Suprapubic skin (tissue), 4 donors: ENCODE data around the gene TRO. TPM values are rescaled to one million over a fixed set of nuclear protein-coding genes. Genes with fewer than 3 reads are reported as not detected.

ENCODE experiments used
- DNase-seq, 2 donors: peaks; one replicate each; pipeline ENCODE4 v3.0.0-alpha.2; 2019; ENCODE audit warnings: low spot score in 2 of 2
- H3K27ac ChIP-seq: fragments of 200-600 bp; sonication (generic); one replicate; pipeline ENCODE4 v1.5.1; 2019
- H3K27me3 ChIP-seq: fragments of 200-600 bp; sonication (generic); one replicate; pipeline ENCODE4 v1.5.1; 2019
- H3K36me3 ChIP-seq: fragments of 200-600 bp; sonication (generic); one replicate; pipeline ENCODE4 v1.5.1; 2019
- H3K4me1 ChIP-seq: fragments of 200-600 bp; sonication (generic); one replicate; pipeline ENCODE4 v1.5.1; 2019
- H3K4me3 ChIP-seq: fragments of 200-600 bp; sonication (generic); one replicate; pipeline ENCODE4 v1.5.1; 2019; ENCODE audit warnings: mild to moderate bottlenecking
- H3K9me3 ChIP-seq: fragments of 200-600 bp; sonication (generic); one replicate; pipeline ENCODE4 v1.5.1; 2019
- CTCF ChIP-seq, 2 donors: fragments of 200-600 bp in 1 of 2; fragments of 450-650 bp in 1 of 2; sonication (generic) in 1 of 2; IDR thresholded peaks; one replicate each; pipeline ENCODE4 v1.5.1; 2016 to 2019; ENCODE audit warnings: antibody characterized with exemption in 2 of 2, mild to moderate bottlenecking in 1 of 2, moderate library complexity in 1 of 2
- EP300 ChIP-seq: sonication (generic); formaldehyde crosslinking; IDR thresholded peaks from one replicate; pipeline ENCODE4 v1.6.1; 2017; ENCODE audit warnings: antibody characterized with exemption
- POLR2A ChIP-seq, 2 donors: fragments of 450-650 bp; IDR thresholded peaks; one replicate each; pipeline ENCODE4 v1.6.1; 2017; ENCODE audit warnings: antibody characterized with exemption in 2 of 2, mild to moderate bottlenecking in 2 of 2, moderate library complexity in 2 of 2
- POLR2AphosphoS5 ChIP-seq, 3 donors: sonication (generic); formaldehyde crosslinking; IDR thresholded peaks; one replicate each; pipeline ENCODE4 v1.6.1; 2017; ENCODE audit warnings: antibody characterized with exemption in 3 of 3
- WGBS: methylation state at CpG from one replicate; pipeline ENCODE4 v1.1.5; 2018; 5-methylcytosine and 5-hydroxymethylcytosine counted together
- total RNA-seq, 4 donors: library from RNA; depleted of rRNA; stranded (reverse); fragments of >200 nt; gene quantifications; one replicate each; pipeline ENCODE4 v1.1.0, GENCODE V29; 2016

Gene TRO
- total RNA-seq, 4 donors from 2014 or later: 1.0 to 3.6 (median 3.4) TPM

GRCh38 chrX:54935306-54935705, 14.7 kb downstream of the TRO start:
- Histone ChIP-seq H3K27me3 (no peaks in the 10 kb centered on the region), H3K27ac (no peak overlapping the region), H3K36me3 (no peaks in the 10 kb centered on the region), H3K9me3 (no peaks in the 10 kb centered on the region), H3K4me1 (no peaks in the 10 kb centered on the region), H3K4me3 (no peak overlapping the region)
- WGBS: 86% methylated on average over 4 of the region's 4 CpGs
- no peak for DNase-seq
- TF ChIP-seq POLR2A (IDR thresholded peaks at IDR 0.05) (no peak), POLR2AphosphoS5 (IDR thresholded peaks at IDR 0.05) (no peak), EP300 (no peak), CTCF (IDR thresholded peaks at IDR 0.05) (no peak)

- Histone ChIP-seq H3K9me3 (no peaks in the 10 kb centered on the region), H3K27me3 (no peaks in the 10 kb centered on the region), H3K4me3 (no peak overlapping the region), H3K4me1 (no peaks in the 10 kb centered on the region), H3K36me3 (no peaks in the 10 kb centered on the region), H3K27ac (no peak overlapping the region)
- 76% methylated on average over 4 of the region's 4 CpGs for WGBS
- no peak for DNase-seq
- TF ChIP-seq POLR2AphosphoS5 (IDR thresholded peaks at IDR 0.05): no peak
- TF ChIP-seq CTCF (IDR thresholded peaks at IDR 0.05): no peak
- no peak for TF ChIP-seq EP300
- TF ChIP-seq POLR2A (IDR thresholded peaks at IDR 0.05): no peak
Measured at GRCh38 chrX:54937416-54937815, 16.8 kb downstream of the TRO start.

GRCh38 chrX:54944816-54945215, 24.2 kb downstream of the TRO start:
- H3K27me3 ChIP-seq: no peaks in the 10 kb centered on the region
- no peak for TF ChIP-seq EP300
- no peak for TF ChIP-seq POLR2AphosphoS5 (IDR thresholded peaks at IDR 0.05)
- TF ChIP-seq POLR2A (IDR thresholded peaks at IDR 0.05): no peak
- TF ChIP-seq CTCF (IDR thresholded peaks at IDR 0.05): no peak
- no peaks in the 10 kb centered on the region for H3K9me3 ChIP-seq
- H3K4me1 ChIP-seq: no peaks in the 10 kb centered on the region
- no peak for DNase-seq
- no peaks in the 10 kb centered on the region for H3K36me3 ChIP-seq
- H3K4me3 ChIP-seq: no peak overlapping the region
- H3K27ac ChIP-seq: no peak overlapping the region

GRCh38 chrX:54945224-54945623, 24.6 kb downstream of the TRO start:
- no peak overlapping the region for H3K27ac ChIP-seq
- no peaks in the 10 kb centered on the region for H3K36me3 ChIP-seq
- no peaks in the 10 kb centered on the region for H3K27me3 ChIP-seq
- DNase-seq: no peak
- H3K9me3 ChIP-seq: no peaks in the 10 kb centered on the region
- no peaks in the 10 kb centered on the region for H3K4me1 ChIP-seq
- TF ChIP-seq CTCF (IDR thresholded peaks at IDR 0.05) (no peak), POLR2A (IDR thresholded peaks at IDR 0.05) (no peak), EP300 (no peak), POLR2AphosphoS5 (IDR thresholded peaks at IDR 0.05) (no peak)
- 81% methylated on average over 6 of the region's 6 CpGs for WGBS
- H3K4me3 ChIP-seq: no peak overlapping the region

- no peak for TF ChIP-seq CTCF (IDR thresholded peaks at IDR 0.05)
- no peak for TF ChIP-seq EP300
- no peak for TF ChIP-seq POLR2A (IDR thresholded peaks at IDR 0.05)
- no peak for TF ChIP-seq POLR2AphosphoS5 (IDR thresholded peaks at IDR 0.05)
- H3K36me3 ChIP-seq: no peaks in the 10 kb centered on the region
- no peak overlapping the region for H3K4me3 ChIP-seq
- no peaks in the 10 kb centered on the region for H3K9me3 ChIP-seq
- no peak overlapping the region for H3K27ac ChIP-seq
- no peaks in the 10 kb centered on the region for H3K4me1 ChIP-seq
- WGBS: 55% methylated on average over 2 of the region's 8 CpGs
- DNase-seq: no peak
- no peaks in the 10 kb centered on the region for H3K27me3 ChIP-seq
Measured at GRCh38 chrX:54950730-54951375, 30.2 kb downstream of the TRO start.
